ENCODE results near the gene SULF2.

SULF2 gene

GRCh38 chr20:47682028-47682783 is 103.1 kb downstream of the SULF2 start:
- no peak for FAIRE-seq

- no peak for FAIRE-seq
Measured at GRCh38 chr20:47680804-47681529, 104.3 kb downstream of the SULF2 start.

- FAIRE-seq, result no peak
Measured at GRCh38 chr20:47679462-47679861, 105.8 kb downstream of the SULF2 start.

GRCh38 chr20:47678536-47678935 is 106.7 kb downstream of the SULF2 start:
- FAIRE-seq, result no peak

GRCh38 chr20:47677635-47678453 is 107.4 kb downstream of the SULF2 start:
- FAIRE-seq, result no peak

- FAIRE-seq, result no peak
Measured at GRCh38 chr20:47676912-47677634, 108.2 kb downstream of the SULF2 start.

GRCh38 chr20:47676219-47676721 is 109.0 kb downstream of the SULF2 start:
- no peak for FAIRE-seq

- no peak for FAIRE-seq
Measured at GRCh38 chr20:47675190-47676142, 109.8 kb downstream of the SULF2 start.

- FAIRE-seq, result no peak
Measured at GRCh38 chr20:47674686-47675085, 110.6 kb downstream of the SULF2 start.

GRCh38 chr20:47674145-47674544 is 111.1 kb downstream of the SULF2 start:
- FAIRE-seq, result no peak

GRCh38 chr20:47673671-47673955 is 111.7 kb downstream of the SULF2 start:
- FAIRE-seq, result no peak

- no peak for FAIRE-seq
Measured at GRCh38 chr20:47672886-47673670, 112.2 kb downstream of the SULF2 start.

GRCh38 chr20:47672166-47672565 is 113.1 kb downstream of the SULF2 start:
- no peak for FAIRE-seq

GRCh38 chr20:47670913-47671312 is 114.4 kb downstream of the SULF2 start:
- no peak for FAIRE-seq

- no peak for FAIRE-seq
Measured at GRCh38 chr20:47669927-47670890, 115.1 kb downstream of the SULF2 start.

- no peak for FAIRE-seq
Measured at GRCh38 chr20:47669489-47669888, 115.8 kb downstream of the SULF2 start.

GRCh38 chr20:47669152-47669425 is 116.2 kb downstream of the SULF2 start:
- FAIRE-seq, result no peak

- FAIRE-seq, result no peak
Measured at GRCh38 chr20:47668313-47669151, 116.7 kb downstream of the SULF2 start.
